Myocyte (in vitro differentiated cells): ENCODE measurements around the gene GALE. TPM values are rescaled to one million over a fixed set of nuclear protein-coding genes. Genes with fewer than 3 reads are reported as not detected.
"Not testable (repeated sequence)": the region's sequence is repeated elsewhere in the genome, so short reads cannot be mapped to it uniquely, and the experiment has no call there.

Experiments
- DNase-seq: peaks from one replicate; pipeline ENCODE4 v3.0.0-alpha.2; 2012; ENCODE audit warnings: low read depth
- total RNA-seq: library from RNA; depleted of rRNA; stranded (reverse); fragments of >200 nt; gene quantifications from 2 replicates; pipeline ENCODE4 v1.2.3, GENCODE V29; 2014

GALE gene
- total RNA-seq, 1 donor from 2014 or later = 32.0 TPM

- DNase-seq = no peak
Measured at GRCh38 chr1:23793018-23793781, 7.4 kb downstream of the GALE start.

- no peak for DNase-seq
Measured at GRCh38 chr1:23792151-23792945, 8.2 kb downstream of the GALE start.

- no peak for DNase-seq
Measured at GRCh38 chr1:23791516-23792047, 9.0 kb downstream of the GALE start.

GRCh38 chr1:23790696-23791515, 9.6 kb downstream of the GALE start, which contains the start of gene LYPLA2:
Gene LYPLA2, plus strand, starts transcription at chr1:23791145. Its CDS starts 1,538 bp downstream, at chr1:23792683.
- DNase-seq = peak; percentile 93

GRCh38 chr1:23788695-23789094, 11.9 kb downstream of the GALE start:
- no peak for DNase-seq

GRCh38 chr1:23787701-23788100, 12.9 kb downstream of the GALE start:
- DNase-seq = peak; percentile 72

- DNase-seq = no peak
Measured at GRCh38 chr1:23784846-23785245, 15.7 kb downstream of the GALE start.

GRCh38 chr1:23783141-23783540, 17.4 kb downstream of the GALE start:
- not testable (repeated sequence) for DNase-seq

GRCh38 chr1:23779826-23780371, 20.7 kb downstream of the GALE start:
- DNase-seq = no peak

GRCh38 chr1:23777979-23778814, 22.4 kb downstream of the GALE start, which contains the start of gene PITHD1:
Gene PITHD1, plus strand, starts transcription at chr1:23778418. Its CDS starts 98 bp downstream, at chr1:23778516.
- peak; percentile 83 for DNase-seq

GRCh38 chr1:23776217-23776616, 24.3 kb downstream of the GALE start:
- DNase-seq = no peak

- no peak for DNase-seq
Measured at GRCh38 chr1:23774174-23774880, 26.2 kb downstream of the GALE start.

GRCh38 chr1:23772854-23773242, 27.7 kb downstream of the GALE start:
- DNase-seq = no peak

- peak; percentile 87 for DNase-seq
Measured at GRCh38 chr1:23772049-23772853, 28.3 kb downstream of the GALE start.

GRCh38 chr1:23768733-23769132, 31.8 kb downstream of the GALE start:
- no peak for DNase-seq

GRCh38 chr1:23763041-23763577, 37.4 kb downstream of the GALE start:
- no peak for DNase-seq

- DNase-seq = peak; percentile 33
Measured at GRCh38 chr1:23759277-23759676, 41.3 kb downstream of the GALE start.

GRCh38 chr1:23757812-23758211, 42.7 kb downstream of the GALE start:
- no peak for DNase-seq
